HCT116 (cell line): Measurements from ENCODE around the gene ADORA1. TPM values are rescaled to one million over a fixed set of nuclear protein-coding genes. Genes with fewer than 3 reads are reported as not detected.

Experiments
- ATAC-seq: fragments of 200-7000 bp; cut with Tn5 transposase; 2 replicates; pipeline ENCODE4 v1.9.1; 2020; ENCODE audit warnings: mild to moderate bottlenecking, moderate library complexity
- BruUV-seq: library from RNA; stranded (reverse); fragments of 400-500 nt; replicated peaks from 2 replicates; lab custom pipeline; 2021; lab: Mats Ljungman, UMichigan
- CTCF ChIA-PET: fragments of 300-600 bp; sonication (Branson Sonifier 250); formaldehyde crosslinking; loops from one replicate; lab custom pipeline; 2021; ENCODE audit warnings: antibody characterized with exemption; lab: Charles Lee
- POLR2A ChIA-PET: fragments of 300-600, 350-600 bp; sonication (Branson Sonifier 250); formaldehyde crosslinking; loops from one replicate; lab custom pipeline; 2021; ENCODE audit warnings: antibody characterized with exemption; lab: Charles Lee
- RAD21 ChIA-PET, 2 experiments: fragments of 300-600 bp; sonication (Branson Sonifier 250); formaldehyde crosslinking; loops; one replicate each; lab custom pipeline; 2023; ENCODE audit warnings: low total read pairs in 2 of 2; ENCODE audit not compliant: uncharacterized antibody in 2 of 2, unreplicated experiment in 2 of 2, low non-redundant PET in 1 of 2; lab: Charles Lee
- DNase-seq: peaks from one replicate; pipeline ENCODE4 v3.0.0-alpha.2; 2010; ENCODE audit warnings: low read depth, low spot score
- H2AFZ ChIP-seq: fragments of 200-600 bp; shearing (Covaris generic), sonication (generic); 2 replicates; pipeline ENCODE4 v1.6.1; 2017; ENCODE audit warnings: low read depth, mixed run types, mixed read lengths, antibody characterized with exemption, low read length; ENCODE audit not compliant: poor library complexity, severe bottlenecking
- H3K27ac ChIP-seq: 2 replicates; pipeline ENCODE4 v1.5.1; 2012; ENCODE audit warnings: low read depth, low read length
- H3K27me3 ChIP-seq: fragments of 200-600 bp; sonication (generic); 2 replicates; pipeline ENCODE4 v1.6.1; 2016; ENCODE audit warnings: mixed run types, low read length, mixed read lengths; ENCODE audit not compliant: insufficient read depth
- H3K36me3 ChIP-seq, 2 experiments: fragments of 200-500 bp in 1 of 2; fragments of 200-600 bp in 1 of 2; sonication (Bioruptor generic) in 1 of 2; sonication (generic) in 1 of 2; 2 replicates each; pipeline versions ENCODE4 v1.5.1 to v1.6.1; 2014 to 2016; ENCODE audit warnings: low read length in 2 of 2, inconsistent platforms in 1 of 2, mixed read lengths in 1 of 2, mixed run types in 1 of 2; ENCODE audit not compliant: insufficient read depth in 2 of 2, control insufficient read depth in 1 of 2
- H3K4me1 ChIP-seq, 2 experiments: fragments of 200-600 bp in 1 of 2; sonication (generic) in 1 of 2; 2 replicates each; pipeline versions ENCODE4 v1.5.1 to v1.6.1; 2012 to 2017; ENCODE audit warnings: low read length in 2 of 2, inconsistent platforms in 1 of 2, mild to moderate bottlenecking in 1 of 2, mixed read lengths in 1 of 2, mixed run types in 1 of 2, moderate library complexity in 1 of 2; ENCODE audit not compliant: insufficient read depth in 2 of 2, control insufficient read depth in 1 of 2
- H3K4me2 ChIP-seq: fragments of 200-600 bp; sonication (generic); 2 replicates; pipeline ENCODE4 v1.6.1; 2017; ENCODE audit warnings: mixed run types, low read length, mixed read lengths
- H3K4me3 ChIP-seq, 2 experiments: fragments of 200-600 bp in 1 of 2; sonication (generic) in 1 of 2; replicated peaks in 1 of 2; 2 replicates each; pipeline ENCODE4 v1.5.1; 2011 to 2016; ENCODE audit warnings: low read length in 2 of 2, control low read depth in 1 of 2, low read depth in 1 of 2, mild to moderate bottlenecking in 1 of 2, mixed read lengths in 1 of 2, mixed run types in 1 of 2
- H3K79me2 ChIP-seq: fragments of 200-600 bp; sonication (generic); 2 replicates; pipeline ENCODE4 v1.6.1; 2017; ENCODE audit warnings: mild to moderate bottlenecking, mixed run types, low read length, moderate library complexity, mixed read lengths; ENCODE audit not compliant: insufficient read depth
- H3K9ac ChIP-seq: fragments of 200-600 bp; sonication (generic); 2 replicates; pipeline ENCODE4 v1.6.1; 2016; ENCODE audit warnings: low read length, mixed read lengths
- H3K9me2 ChIP-seq: fragments of 200-600 bp; sonication (generic), shearing (Covaris generic); 2 replicates; pipeline ENCODE4 v1.6.1; 2017; ENCODE audit warnings: mixed run types, mild to moderate bottlenecking, moderate library complexity; ENCODE audit not compliant: insufficient read depth
- H3K9me3 ChIP-seq, 2 experiments: fragments of 200-500 bp in 1 of 2; fragments of 200-600 bp in 1 of 2; sonication (Bioruptor generic) in 1 of 2; sonication (generic) in 1 of 2; 2 replicates each; pipeline ENCODE4 v1.6.1; 2014 to 2017; ENCODE audit warnings: low read length in 2 of 2, mixed read lengths in 2 of 2, inconsistent platforms in 1 of 2, low read depth in 1 of 2, mild to moderate bottlenecking in 1 of 2, mixed run types in 1 of 2, moderate library complexity in 1 of 2; ENCODE audit not compliant: control insufficient read depth in 1 of 2, insufficient read depth in 1 of 2
- H4K20me1 ChIP-seq: fragments of 200-600 bp; sonication (generic), shearing (Covaris generic); 2 replicates; pipeline ENCODE4 v1.6.1; 2017; ENCODE audit warnings: mixed run types, mild to moderate bottlenecking, moderate library complexity; ENCODE audit not compliant: insufficient read depth
- CBX3 ChIP-seq: IDR thresholded peaks from 2 replicates; pipeline ENCODE4 v1.6.1; 2012; ENCODE audit warnings: low read depth
- CEBPB ChIP-seq: IDR thresholded peaks from 2 replicates; pipeline ENCODE4 v1.6.1; 2012; ENCODE audit warnings: low read depth
- CTCF ChIP-seq, 3 experiments: fragments of 200-600 bp in 1 of 3; sonication (generic) in 1 of 3; IDR thresholded peaks in 2 of 3; conservative IDR thresholded peaks in 1 of 3; 2 replicates each; pipeline ENCODE4 v1.5.1; 2012 to 2017; ENCODE audit warnings: low read depth in 2 of 3, low read length in 2 of 3, antibody characterized with exemption in 1 of 3, borderline replicate concordance in 1 of 3, control low read depth in 1 of 3, mild to moderate bottlenecking in 1 of 3, mixed read lengths in 1 of 3, mixed run types in 1 of 3, moderate library complexity in 1 of 3; ENCODE audit not compliant: insufficient read depth in 1 of 3
- EGR1 ChIP-seq: IDR thresholded peaks from 2 replicates; pipeline ENCODE4 v1.6.1; 2012; ENCODE audit warnings: low read depth
- EZH2 ChIP-seq: fragments of 200-600 bp; sonication (generic); IDR thresholded peaks from 2 replicates; pipeline ENCODE4 v1.6.1; 2017; ENCODE audit warnings: antibody characterized with exemption, mixed run types
- EZH2phosphoT487 ChIP-seq: fragments of 200-600 bp; IDR thresholded peaks from 2 replicates; pipeline ENCODE4 v1.6.1; 2018; ENCODE audit warnings: antibody characterized with exemption, borderline replicate concordance
- FOSL1 ChIP-seq: IDR thresholded peaks from 2 replicates; pipeline ENCODE4 v1.6.1; 2012; ENCODE audit warnings: low read depth
- MAX ChIP-seq: IDR thresholded peaks from 2 replicates; pipeline ENCODE4 v1.6.1; 2012
- POLR2AphosphoS5 ChIP-seq: IDR thresholded peaks from 2 replicates; pipeline ENCODE4 v1.6.1; 2011; ENCODE audit warnings: mild to moderate bottlenecking, low read depth, low read length, moderate library complexity
- SIN3A ChIP-seq: IDR thresholded peaks from 2 replicates; pipeline ENCODE4 v1.6.1; 2012; ENCODE audit warnings: low read depth
- SP1 ChIP-seq: IDR thresholded peaks from 2 replicates; pipeline ENCODE4 v1.6.1; 2012; ENCODE audit warnings: low read depth
- SRF ChIP-seq: IDR thresholded peaks from 2 replicates; pipeline ENCODE4 v1.6.1; 2012; ENCODE audit warnings: low read depth
- TCF7L2 ChIP-seq: IDR thresholded peaks from 2 replicates; pipeline ENCODE4 v1.7.0; 2011; ENCODE audit warnings: borderline replicate concordance, inconsistent platforms; ENCODE audit not compliant: insufficient read depth, insufficient read length; ENCODE audit errors: extremely low read depth
- ZBTB33 ChIP-seq: IDR thresholded peaks from 2 replicates; pipeline ENCODE4 v1.6.1; 2011; ENCODE audit warnings: mild to moderate bottlenecking, low read length, moderate library complexity; ENCODE audit not compliant: insufficient replicate concordance; ENCODE audit errors: extremely low read depth
- ZFX ChIP-seq: fragments of 450-650 bp; IDR thresholded peaks from 2 replicates; pipeline ENCODE4 v1.6.1; 2017
- ZNF274 ChIP-seq: fragments of 200-500 bp; sonication (Bioruptor generic); IDR thresholded peaks from 2 replicates; pipeline ENCODE4 v1.6.1; 2014; ENCODE audit warnings: mild to moderate bottlenecking, low read depth, low read length, inconsistent platforms
- intact Hi-C: fragments of 100-400 bp; cut with micrococcal nuclease; formaldehyde crosslinking; loops from 2 replicates; pipeline ENCODE4 v1.10.0; 2022
- total RNA-seq: library from RNA; stranded (reverse); gene quantifications from one replicate; pipeline ENCODE4 v1.2.1, GENCODE V29; 2021; ENCODE audit not compliant: unreplicated experiment
- TF ChIP-seq, protein P1 (sequence below): IDR thresholded peaks from 2 replicates; pipeline ENCODE4 v1.6.1; 2012; ENCODE audit warnings: low read depth

The ADORA1 gene
- total RNA-seq, 1 experiment from 2014 or later: 2.8 TPM

DNA sequence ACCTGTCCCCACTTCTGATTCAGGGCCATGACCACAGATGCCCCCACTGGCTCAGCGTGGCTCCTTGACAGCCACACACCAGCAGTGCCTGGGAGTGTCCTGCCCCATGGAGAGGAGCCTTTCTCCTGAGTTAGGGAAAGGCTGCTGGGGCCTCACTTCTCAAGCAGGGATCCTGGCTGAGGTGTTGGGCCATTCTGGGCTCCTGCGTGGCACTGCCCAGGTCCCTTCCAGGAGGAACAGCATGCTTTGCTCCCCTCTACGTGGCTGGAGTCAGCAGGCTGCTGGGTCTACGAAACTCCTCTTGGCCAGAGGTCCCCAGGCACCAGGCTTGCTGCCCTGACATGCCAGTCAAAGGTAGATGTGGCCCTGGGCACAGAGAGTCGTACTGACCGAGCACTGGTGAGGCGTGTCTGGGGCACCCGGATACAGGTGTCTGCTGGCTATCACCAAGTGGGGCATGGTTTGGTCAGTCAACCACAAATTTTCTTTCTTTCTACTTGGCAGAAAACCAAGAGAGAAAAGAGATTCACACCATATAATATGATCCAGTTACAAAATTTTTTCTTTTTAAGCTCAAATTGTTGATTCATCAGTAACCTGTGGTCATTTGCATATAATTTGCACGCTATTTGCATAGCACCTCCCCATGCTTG lies 4.1 kb downstream of the ADORA1 start:
- H2AFZ ChIP-seq: no peak overlapping the region
- CTCF ChIA-PET: interaction anchor here (1.4 to 3.1 kb wide), 2 partner anchors 10 to 17 kb away, joined by 4 to 12 read pairs; no protein-coding TSS in a partner anchor
- DNase-seq: no peak
- ATAC-seq: no peak
- intact Hi-C loops: no loop called here
- RAD21 ChIA-PET: no interaction called here
- H3K4me1 ChIP-seq: peaks cover 16 to 47% of the 10 kb centered on the region in 2 experiments; a peak in 3 of 4 replicates
- POLR2A ChIA-PET: no interaction called here
- H3K4me2 ChIP-seq: no peak overlapping the region
- TF ChIP-seq POLR2AphosphoS5 (no peak), CBX3 (no peak), ZFX (no peak), EZH2phosphoT487 (no peak), SP1 (no peak), ZBTB33 (no peak), CTCF (IDR thresholded peaks at IDR 0.05 in 2 of 3, conservative IDR thresholded peaks at IDR 0.05 in 1 of 3; ENCODE audit: borderline replicate concordance in 1 of 3, insufficient read depth in 1 of 3, low read depth in 2 of 3, low read length in 2 of 3) (no peak), ZNF274 (no peak), TCF7L2 (no peak), SRF (no peak), EGR1 (no peak), CEBPB (no peak), EZH2 (no peak), FOSL1 (no peak), SIN3A (no peak), MAX (no peak)
- TF ChIP-seq, protein P1, sequence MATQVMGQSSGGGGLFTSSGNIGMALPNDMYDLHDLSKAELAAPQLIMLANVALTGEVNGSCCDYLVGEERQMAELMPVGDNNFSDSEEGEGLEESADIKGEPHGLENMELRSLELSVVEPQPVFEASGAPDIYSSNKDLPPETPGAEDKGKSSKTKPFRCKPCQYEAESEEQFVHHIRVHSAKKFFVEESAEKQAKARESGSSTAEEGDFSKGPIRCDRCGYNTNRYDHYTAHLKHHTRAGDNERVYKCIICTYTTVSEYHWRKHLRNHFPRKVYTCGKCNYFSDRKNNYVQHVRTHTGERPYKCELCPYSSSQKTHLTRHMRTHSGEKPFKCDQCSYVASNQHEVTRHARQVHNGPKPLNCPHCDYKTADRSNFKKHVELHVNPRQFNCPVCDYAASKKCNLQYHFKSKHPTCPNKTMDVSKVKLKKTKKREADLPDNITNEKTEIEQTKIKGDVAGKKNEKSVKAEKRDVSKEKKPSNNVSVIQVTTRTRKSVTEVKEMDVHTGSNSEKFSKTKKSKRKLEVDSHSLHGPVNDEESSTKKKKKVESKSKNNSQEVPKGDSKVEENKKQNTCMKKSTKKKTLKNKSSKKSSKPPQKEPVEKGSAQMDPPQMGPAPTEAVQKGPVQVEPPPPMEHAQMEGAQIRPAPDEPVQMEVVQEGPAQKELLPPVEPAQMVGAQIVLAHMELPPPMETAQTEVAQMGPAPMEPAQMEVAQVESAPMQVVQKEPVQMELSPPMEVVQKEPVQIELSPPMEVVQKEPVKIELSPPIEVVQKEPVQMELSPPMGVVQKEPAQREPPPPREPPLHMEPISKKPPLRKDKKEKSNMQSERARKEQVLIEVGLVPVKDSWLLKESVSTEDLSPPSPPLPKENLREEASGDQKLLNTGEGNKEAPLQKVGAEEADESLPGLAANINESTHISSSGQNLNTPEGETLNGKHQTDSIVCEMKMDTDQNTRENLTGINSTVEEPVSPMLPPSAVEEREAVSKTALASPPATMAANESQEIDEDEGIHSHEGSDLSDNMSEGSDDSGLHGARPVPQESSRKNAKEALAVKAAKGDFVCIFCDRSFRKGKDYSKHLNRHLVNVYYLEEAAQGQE: no peak
- TF ChIP-seq, all 23 proteins: peak for 0
- no peaks in the 10 kb centered on the region for H3K9me3 ChIP-seq
- no peaks in the 10 kb centered on the region for H3K9me2 ChIP-seq
- no peak overlapping the region for H3K9ac ChIP-seq
- H3K27me3 ChIP-seq: no peaks in the 10 kb centered on the region
- no peak overlapping the region for H3K27ac ChIP-seq
- no peaks in the 10 kb centered on the region for H3K36me3 ChIP-seq
- no peaks in the 10 kb centered on the region for H3K79me2 ChIP-seq
- H4K20me1 ChIP-seq: no peaks in the 10 kb centered on the region
- no peak overlapping the region for H3K4me3 ChIP-seq
- no TSS peak for BruUV-seq
